Muscle layer of colon (tissue), 2 donors: Measurements from ENCODE around the gene CAPRIN1.

Experiments
- H3K27ac ChIP-seq: one replicate; pipeline ENCODE4 v1.7.0; 2013; ENCODE audit warnings: low read depth, mild to moderate bottlenecking, low read length, moderate library complexity
- H3K27me3 ChIP-seq, 2 donors: one replicate each; pipeline ENCODE4 v1.7.0; 2013; ENCODE audit warnings: low read length in 2 of 2, mild to moderate bottlenecking in 2 of 2; ENCODE audit not compliant: insufficient read depth in 2 of 2, control insufficient read depth in 1 of 2
- H3K36me3 ChIP-seq: one replicate; pipeline ENCODE4 v1.7.0; 2013; ENCODE audit warnings: mild to moderate bottlenecking, low read length; ENCODE audit not compliant: insufficient read depth
- H3K4me1 ChIP-seq: one replicate; pipeline ENCODE4 v1.7.0; 2013; ENCODE audit warnings: mild to moderate bottlenecking, low read length; ENCODE audit not compliant: insufficient read depth
- H3K4me3 ChIP-seq, 2 donors: one replicate each; pipeline ENCODE4 v1.7.0; 2013; ENCODE audit warnings: low read length in 2 of 2, low read depth in 1 of 2, mild to moderate bottlenecking in 1 of 2, moderate library complexity in 1 of 2
- H3K9ac ChIP-seq: one replicate; pipeline ENCODE4 v1.7.0; 2013; ENCODE audit warnings: low read length
- H3K9me3 ChIP-seq: one replicate; pipeline ENCODE4 v1.7.0; 2013; ENCODE audit warnings: mild to moderate bottlenecking, low read length
- donor health status: abdominal sarcoma.
- donor health status: Adenocarcinoma of cecum.

The CAPRIN1 gene

GRCh38 chr11:34148504-34149165 is 97.1 kb downstream of the CAPRIN1 start:
- Histone ChIP-seq H3K36me3 (peaks cover 52% of the 10 kb centered on the region), H3K9ac (no peak overlapping the region), H3K9me3 (no peaks in the 10 kb centered on the region), H3K27me3 (no peaks in the 10 kb centered on the region), H3K4me3 (no peak overlapping the region), H3K27ac (no peak overlapping the region), H3K4me1 (no peaks in the 10 kb centered on the region)

DNA sequence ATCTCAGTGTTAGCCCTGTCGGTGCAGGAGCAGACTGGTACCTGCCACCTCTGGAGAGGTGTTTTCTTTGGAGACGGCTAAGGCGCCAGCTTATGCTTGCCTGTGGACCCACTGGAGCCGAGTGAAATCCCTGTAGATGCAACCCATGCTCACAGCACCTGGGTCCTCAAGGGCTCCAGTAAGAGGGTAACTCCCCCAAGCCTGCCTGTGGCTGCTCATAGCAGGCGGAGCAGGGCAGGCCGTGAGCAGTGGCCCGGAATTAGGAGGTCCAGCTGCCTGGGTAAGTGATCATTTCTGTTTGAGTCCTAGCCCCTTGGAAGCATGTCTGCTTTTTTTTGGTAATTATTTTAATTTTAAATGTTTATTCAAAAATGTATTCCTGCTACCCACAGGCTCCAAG is 97.7 kb downstream of the CAPRIN1 start:
- H3K36me3 ChIP-seq: peaks cover 47% of the 10 kb centered on the region

GRCh38 chr11:34149786-34150185 is 98.3 kb downstream of the CAPRIN1 start:
- H3K9ac ChIP-seq: no peak overlapping the region
- H3K36me3 ChIP-seq: peaks cover 42% of the 10 kb centered on the region
- H3K27me3 ChIP-seq: no peaks in the 10 kb centered on the region

More for the DNA sequence above, 97.7 kb downstream of the CAPRIN1 start:
- Histone ChIP-seq H3K9me3 (no peaks in the 10 kb centered on the region), H3K4me1 (no peaks in the 10 kb centered on the region), H3K4me3 (no peak overlapping the region), H3K27me3 (no peaks in the 10 kb centered on the region), H3K9ac (no peak overlapping the region), H3K27ac (no peak overlapping the region)

GRCh38 chr11:34150494-34151151 is 99.1 kb downstream of the CAPRIN1 start:
- Histone ChIP-seq H3K4me1 (peaks cover 13% of the 10 kb centered on the region), H3K9me3 (no peaks in the 10 kb centered on the region), H3K9ac (no peak overlapping the region), H3K36me3 (peaks cover 35% of the 10 kb centered on the region), H3K27ac (no peak overlapping the region), H3K27me3 (no peaks in the 10 kb centered on the region), H3K4me3 (no peak overlapping the region)

More at GRCh38 chr11:34149786-34150185, 98.3 kb downstream of the CAPRIN1 start:
- H3K4me3 ChIP-seq: no peak overlapping the region
- no peak overlapping the region for H3K27ac ChIP-seq
- no peaks in the 10 kb centered on the region for H3K9me3 ChIP-seq
- H3K4me1 ChIP-seq: peaks cover 5% of the 10 kb centered on the region
